A549 (cell line): ENCODE data around the gene CCND1. TPM values are rescaled to one million over a fixed set of nuclear protein-coding genes. Genes with fewer than 3 reads are reported as not detected.

Source experiments
- ATAC-seq, 2 experiments: fragments of 200-7000 bp in 1 of 2; fragments of >200 bp in 1 of 2; cut with Nextera tagmentation in 1 of 2; cut with Tn5 transposase in 1 of 2; 3 replicates each; pipeline versions ENCODE4 v1.8.0 to v1.9.1; 2018 to 2020; ENCODE audit warnings: mild to moderate bottlenecking in 1 of 2, moderate library complexity in 1 of 2
- CTCF ChIA-PET: fragments of 300-600 bp; sonication (Branson Sonifier 250); formaldehyde crosslinking; extraction: SDS; loops from one replicate; lab custom pipeline; 2021; ENCODE audit warnings: antibody characterized with exemption, inconsistent platforms; lab: Yijun Ruan, JAX
- POLR2A ChIA-PET: fragments of 350-600 bp; formaldehyde crosslinking; extraction: SDS; loops from one replicate; lab custom pipeline; 2021; ENCODE audit warnings: antibody characterized with exemption, inconsistent platforms; lab: Yijun Ruan, JAX
- DNase-seq, 2 experiments: peaks; one replicate each; pipeline versions ENCODE4 v3.0.0 to v3.0.0-alpha.2; 2011 to 2016; ENCODE audit warnings: low read depth in 1 of 2, low spot score in 1 of 2
- FAIRE-seq: peaks from 2 replicates; lab custom pipeline; 2011; peaks lifted over from hg19 to GRCh38; lab: Jason Lieb, UNC
- H3K27ac ChIP-seq, 2 experiments: fragments of >200 bp; sonication (Bioruptor Twin); formaldehyde crosslinking; 3 replicates each; pipeline ENCODE4 v1.5.1; 2016 to 2017
- H3K4me1 ChIP-seq: fragments of >200 bp; sonication (Bioruptor Twin); formaldehyde crosslinking; 3 replicates; pipeline ENCODE4 v1.6.1; 2016
- H3K4me2 ChIP-seq: fragments of >200 bp; sonication (Bioruptor Twin); formaldehyde crosslinking; 3 replicates; pipeline ENCODE4 v1.6.1; 2016
- H3K4me3 ChIP-seq: fragments of >200 bp; sonication (Bioruptor Twin); formaldehyde crosslinking; 3 replicates; pipeline ENCODE4 v1.5.1; 2016
- H3K9me3 ChIP-seq: fragments of >200 bp; sonication (Bioruptor Twin); formaldehyde crosslinking; 3 replicates; pipeline ENCODE4 v1.6.1; 2016
- CHD4 ChIP-seq: fragments of 200-600 bp; sonication (generic); IDR thresholded peaks from 2 replicates; pipeline ENCODE4 v1.6.1; 2016; ENCODE audit warnings: antibody characterized with exemption, mild to moderate bottlenecking, borderline replicate concordance
- E2F6 ChIP-seq: IDR thresholded peaks from 2 replicates; pipeline ENCODE4 v1.6.1; 2012; ENCODE audit warnings: low read depth, borderline replicate concordance
- ELK1 ChIP-seq: fragments of 150-350 bp; IDR thresholded peaks from 2 replicates; pipeline ENCODE4 v1.6.1; 2014; ENCODE audit warnings: low read depth, mild to moderate bottlenecking, low read length
- EP300 ChIP-seq, 2 experiments: fragments of >200 bp; sonication (Bioruptor Twin); formaldehyde crosslinking; IDR thresholded peaks; 2 replicates in 1 of 2; 3 replicates in 1 of 2; pipeline ENCODE4 v1.6.1; 2016 to 2017
- FOSL2 ChIP-seq, 2 experiments: fragments of 450-650 bp in 1 of 2; fragments of >200 bp in 1 of 2; sonication (Bioruptor Twin) in 1 of 2; formaldehyde crosslinking; IDR thresholded peaks; 2 replicates each; pipeline versions ENCODE4 v1.5.0 to v1.6.1; 2016 to 2020; ENCODE audit warnings: mild to moderate bottlenecking in 1 of 2, moderate library complexity in 1 of 2
- FOXS1 ChIP-seq: fragments of 250-450 bp; sonication (Bioruptor Pico); IDR thresholded peaks from 2 replicates; pipeline ENCODE4 v1.5.0; 2020; ENCODE audit warnings: mild to moderate bottlenecking, moderate library complexity
- GATA3 ChIP-seq: IDR thresholded peaks from 2 replicates; pipeline ENCODE4 v1.6.1; 2012; ENCODE audit warnings: borderline replicate concordance
- HEYL ChIP-seq: fragments of 250-450 bp; sonication (Bioruptor Pico); IDR thresholded peaks from 2 replicates; pipeline ENCODE4 v1.8.0; 2021; ENCODE audit warnings: mild to moderate bottlenecking, moderate library complexity
- HOXA7 ChIP-seq: fragments of 250-450 bp; sonication (Bioruptor Pico); IDR thresholded peaks from 2 replicates; pipeline ENCODE4 v1.5.0; 2020; ENCODE audit warnings: mild to moderate bottlenecking, moderate library complexity
- JUNB ChIP-seq: fragments of >200 bp; sonication (Bioruptor Twin); formaldehyde crosslinking; IDR thresholded peaks from 2 replicates; pipeline ENCODE4 v1.6.1; 2016
- MAFK ChIP-seq: fragments of 450-650 bp; IDR thresholded peaks from 2 replicates; pipeline ENCODE4 v1.6.1; 2014; ENCODE audit not compliant: partially characterized antibody
- MAX ChIP-seq: IDR thresholded peaks from 2 replicates; pipeline ENCODE4 v1.6.1; 2012
- MAZ ChIP-seq: fragments of 150-350 bp; IDR thresholded peaks from 2 replicates; pipeline ENCODE4 v1.6.1; 2014; ENCODE audit warnings: antibody characterized with exemption, low read depth, low read length, borderline replicate concordance
- MYC ChIP-seq: IDR thresholded peaks from 2 replicates; pipeline ENCODE4 v1.6.1; 2012; ENCODE audit warnings: mild to moderate bottlenecking, inconsistent platforms, low read length, improper control_type of control experiment, borderline replicate concordance
- NFE2L2 ChIP-seq: fragments of 150-350 bp; conservative IDR thresholded peaks from 2 replicates; pipeline ENCODE4 v1.6.1; 2014; ENCODE audit warnings: low read length
- NPAS2 ChIP-seq: fragments of 250-450 bp; sonication (Bioruptor Pico); IDR thresholded peaks from 2 replicates; pipeline ENCODE4 v1.8.0; 2022; ENCODE audit warnings: mild to moderate bottlenecking, moderate library complexity, borderline replicate concordance
- PHF8 ChIP-seq: fragments of 200-600 bp; sonication (generic); IDR thresholded peaks from 2 replicates; pipeline ENCODE4 v1.6.1; 2016; ENCODE audit warnings: low read depth, mild to moderate bottlenecking, antibody characterized with exemption, moderate library complexity, borderline replicate concordance
- RCOR1 ChIP-seq: fragments of 150-350 bp; IDR thresholded peaks from 2 replicates; pipeline ENCODE4 v1.6.1; 2014; ENCODE audit warnings: antibody characterized with exemption, low read length, low read depth
- RNF2 ChIP-seq: fragments of 200-600 bp; sonication (generic); IDR thresholded peaks from 2 replicates; pipeline ENCODE4 v1.6.1; 2016; ENCODE audit warnings: low read depth, mild to moderate bottlenecking, antibody characterized with exemption, moderate library complexity, borderline replicate concordance
- SREBF2 ChIP-seq: fragments of 450-650 bp; IDR thresholded peaks from 2 replicates; pipeline ENCODE4 v1.6.1; 2014; ENCODE audit warnings: mild to moderate bottlenecking, moderate library complexity
- TP53 ChIP-seq: fragments of 250-450 bp; sonication (Bioruptor Pico); IDR thresholded peaks from 2 replicates; pipeline ENCODE4 v1.5.0; 2021; ENCODE audit warnings: mild to moderate bottlenecking, moderate library complexity
- ZC3H11A ChIP-seq: fragments of 450-650 bp; IDR thresholded peaks from 2 replicates; pipeline ENCODE4 v1.6.1; 2014; ENCODE audit warnings: antibody characterized with exemption, mild to moderate bottlenecking
- ZFP36 ChIP-seq: fragments of 450-650 bp; IDR thresholded peaks from 2 replicates; pipeline ENCODE4 v1.6.1; 2014; ENCODE audit warnings: borderline replicate concordance; ENCODE audit not compliant: partially characterized antibody
- ZSCAN20 ChIP-seq: fragments of 250-450 bp; sonication (Bioruptor Pico); IDR thresholded peaks from 2 replicates; pipeline ENCODE4 v1.8.0; 2022; ENCODE audit warnings: mild to moderate bottlenecking, moderate library complexity
- WGBS: methylation state at CpG from one replicate; pipeline ENCODE4 v1.1.6; 2017; ENCODE audit errors: missing lambda C conversion rate; 5-methylcytosine and 5-hydroxymethylcytosine counted together
- polyA plus RNA-seq, 4 experiments: library from polyadenylated mRNA; depleted of rRNA in 3 of 4; stranded (reverse); fragments of >200 nt; fragmentation: RNase III in 1 of 4; extraction: RNeasy Plus Mini Kit Qiagen cat#74134 plus additional on column Dnase treatment in 1 of 4; gene quantifications; 2 replicates in 3 of 4; 3 replicates in 1 of 4; pipeline ENCODE4 v1.2.3, GENCODE V29; 2011 to 2017

Gene CCND1
- polyA plus RNA-seq, 2 of the 4 experiments (the other 2 are of a cell fraction): 131 to 136 TPM

GRCh38 chr11:69609351-69609750, 31.6 kb upstream of the CCND1 start:
- no peak overlapping the region for H3K4me3 ChIP-seq
- H3K4me1 ChIP-seq: no peaks in the 10 kb centered on the region
- no peaks in the 10 kb centered on the region for H3K9me3 ChIP-seq
- ATAC-seq (no peak), FAIRE-seq (no peak), DNase-seq (no peak)
- ChIA-PET CTCF (no interaction called here), POLR2A (no interaction called here)
- no peak overlapping the region for H3K27ac ChIP-seq
- H3K4me2 ChIP-seq: no peak overlapping the region
- 80% methylated on average over 2 of the region's 2 CpGs for WGBS
- TF ChIP-seq NPAS2 (CRISPR knock-in tag): no peak

- FAIRE-seq (no peak), ATAC-seq (no peak), DNase-seq (no peak)
- Histone ChIP-seq H3K27ac (no peak overlapping the region), H3K4me3 (no peak overlapping the region), H3K4me2 (no peak overlapping the region), H3K4me1 (no peaks in the 10 kb centered on the region), H3K9me3 (no peaks in the 10 kb centered on the region)
- 68% methylated on average over 17 of the region's 17 CpGs for WGBS
- CTCF ChIA-PET: no interaction called here
- TF ChIP-seq E2F6: no peak
- no peak for TF ChIP-seq MYC
- no peak for TF ChIP-seq ELK1
- no peak for TF ChIP-seq JUNB
- TF ChIP-seq PHF8: no peak
- TF ChIP-seq ZFP36: peak; percentile 80
- TF ChIP-seq, all 56 proteins: peak for 1
- POLR2A ChIA-PET: no interaction called here
These were observed 29.1 kb upstream of the CCND1 start for GRCh38 chr11:69611548-69612526.

GRCh38 chr11:69613594-69613993, 27.4 kb upstream of the CCND1 start:
- H3K4me1 ChIP-seq: no peaks in the 10 kb centered on the region
- TF ChIP-seq ZSCAN20 (CRISPR knock-in tag) (no peak), CHD4 (no peak), MAZ (no peak), EP300 (IDR thresholded peaks at IDR 0.05) (no peak), NFE2L2 (no peak), NPAS2 (CRISPR knock-in tag) (no peak), RNF2 (no peak), ZC3H11A (no peak), FOSL2 (IDR thresholded peaks at IDR 0.05) (no peak), FOSL2 (CRISPR knock-in tag; IDR thresholded peaks at IDR 0.05) (no peak), TP53 (no peak), SREBF2 (no peak), FOXS1 (CRISPR knock-in tag) (no peak), HEYL (CRISPR knock-in tag) (no peak), RCOR1 (no peak), MAX (no peak), HOXA7 (CRISPR knock-in tag) (no peak), GATA3 (no peak), MAFK (no peak)
- ChIA-PET CTCF (no interaction called here), POLR2A (no interaction called here)
- H3K27ac ChIP-seq: no peak overlapping the region
- no peaks in the 10 kb centered on the region for H3K9me3 ChIP-seq
- no peak for ATAC-seq
- no peak overlapping the region for H3K4me2 ChIP-seq
- 94% methylated on average over 9 of the region's 9 CpGs for WGBS
- DNase-seq: no peak
- no peak for FAIRE-seq
- no peak overlapping the region for H3K4me3 ChIP-seq
